D721Med (cell line): ENCODE data around the gene CDH16.

Source experiments
- DNase-seq: peaks from one replicate; pipeline ENCODE4 v3.0.0; 2011; ENCODE audit warnings: low spot score; ENCODE audit not compliant: insufficient read length
- FAIRE-seq: peaks from 2 replicates; lab custom pipeline; 2011; peaks lifted over from hg19 to GRCh38; lab: Jason Lieb, UNC
- CTCF ChIP-seq: IDR thresholded peaks from 2 replicates; pipeline ENCODE4 v1.5.1; 2012; ENCODE audit warnings: mild to moderate bottlenecking, control low read depth; ENCODE audit not compliant: insufficient read depth; ENCODE audit errors: missing control alignments

Gene CDH16

GRCh38 chr16:66926171-66926947, 7.7 kb upstream of the CDH16 start:
- FAIRE-seq: no peak
- no peak for TF ChIP-seq CTCF
- no peak for DNase-seq

- TF ChIP-seq CTCF: no peak
- FAIRE-seq (no peak), DNase-seq (no peak)
These were observed 6.7 kb upstream of the CDH16 start, which contains the start of gene RRAD for GRCh38 chr16:66925322-66925840. TSS of gene RRAD (minus strand) at chr16:66925535. CDS start at chr16:66925179, 356 bp downstream.

- FAIRE-seq (no peak), DNase-seq (no peak)
- TF ChIP-seq CTCF: no peak
These were observed 6.0 kb upstream of the CDH16 start for GRCh38 chr16:66924527-66925321.

GRCh38 chr16:66923866-66924265, 5.2 kb upstream of the CDH16 start:
- no peak for TF ChIP-seq CTCF
- FAIRE-seq (no peak), DNase-seq (no peak)

GRCh38 chr16:66923247-66923731, 4.6 kb upstream of the CDH16 start:
- no peak for TF ChIP-seq CTCF
- FAIRE-seq (no peak), DNase-seq (peak; percentile 81)

GRCh38 chr16:66921729-66922450, 3.2 kb upstream of the CDH16 start:
- FAIRE-seq (no peak), DNase-seq (no peak)
- TF ChIP-seq CTCF: no peak
